H1 (cell line): ENCODE results near the gene HLX. TPM values are rescaled to one million over a fixed set of nuclear protein-coding genes. Genes with fewer than 3 reads are reported as not detected.

Source experiments
- polyA plus RNA-seq, 7 experiments: library from polyadenylated mRNA; depleted of rRNA in 3 of 7; stranded (reverse) in 5 of 7; unstranded in 2 of 7; fragments of >200 nt in 5 of 7; fragments of 200-250 nt in 2 of 7; gene quantifications; 1 replicate in 5 of 7; 2 replicates in 1 of 7; 4 replicates in 1 of 7; pipeline versions ENCODE4 v1.2.1 to v1.2.3, GENCODE V29; 2011 to 2013; ENCODE audit warnings: missing spikeins in 2 of 7, mixed read lengths in 2 of 7
- total RNA-seq: library from RNA; stranded (reverse); fragmentation: NEBNext Ultra II Directional; extraction: Animal tissue kit (Norgen Biotek cat#: 25700); gene quantifications from 2 replicates; pipeline ENCODE4 v1.2.1, GENCODE V29; 2021
- TF ChIP-seq, protein P1 (sequence below), 3 experiments: IDR thresholded peaks; 1 replicate in 2 of 3; 2 replicates in 1 of 3; pipeline versions ENCODE4 v1.5.1 to v1.6.1; 2011; ENCODE audit warnings: low read length in 3 of 3, mild to moderate bottlenecking in 3 of 3, inconsistent platforms in 2 of 3, low read depth in 1 of 3, moderate library complexity in 1 of 3; ENCODE audit not compliant: insufficient read depth in 1 of 3; ENCODE audit errors: control extremely low read depth in 1 of 3

The HLX gene
- total and polyA plus RNA-seq, 2 of the 8 experiments (the other 6 are each of a cell fraction or from before 2014, with no cell fraction given), result 0.11 to 0.30 TPM

DNA sequence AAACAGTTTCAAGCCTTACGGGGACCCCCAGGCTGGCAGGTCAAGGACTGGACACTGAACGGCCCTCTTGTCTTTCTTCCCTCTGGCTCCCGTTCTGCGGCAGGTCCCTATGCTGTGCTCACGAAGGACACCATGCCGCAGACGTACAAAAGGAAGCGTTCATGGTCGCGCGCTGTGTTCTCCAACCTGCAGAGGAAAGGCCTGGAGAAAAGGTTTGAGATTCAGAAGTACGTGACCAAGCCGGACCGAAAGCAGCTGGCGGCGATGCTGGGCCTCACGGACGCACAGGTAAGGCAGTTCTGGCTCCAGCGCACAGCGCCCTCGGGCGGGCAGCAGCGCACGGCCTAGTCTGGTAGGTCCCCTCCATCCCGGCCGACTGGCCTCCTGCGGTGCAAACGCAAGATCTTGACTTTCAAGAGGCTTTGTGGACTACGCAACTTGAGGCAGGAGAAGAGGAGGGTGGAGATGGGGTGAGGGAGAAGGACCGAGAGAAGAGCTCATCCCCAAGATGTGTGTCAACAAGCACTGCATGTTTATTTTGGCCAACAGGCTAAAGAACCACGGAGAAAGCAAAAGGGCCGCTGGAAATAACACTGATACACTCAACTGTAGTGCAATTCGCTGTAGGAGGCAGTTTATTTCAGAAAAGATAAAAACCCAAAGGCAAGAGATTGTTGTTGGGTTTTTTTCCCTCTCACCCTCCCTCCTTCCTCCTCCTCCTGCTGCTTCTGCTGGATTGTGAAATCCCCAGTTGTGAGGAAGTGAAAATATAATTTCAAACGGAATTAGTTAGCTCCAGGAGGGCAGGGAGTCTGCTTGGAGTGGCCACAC lies 3.0 kb downstream of the HLX start (continued):
- TF ChIP-seq, protein P1, sequence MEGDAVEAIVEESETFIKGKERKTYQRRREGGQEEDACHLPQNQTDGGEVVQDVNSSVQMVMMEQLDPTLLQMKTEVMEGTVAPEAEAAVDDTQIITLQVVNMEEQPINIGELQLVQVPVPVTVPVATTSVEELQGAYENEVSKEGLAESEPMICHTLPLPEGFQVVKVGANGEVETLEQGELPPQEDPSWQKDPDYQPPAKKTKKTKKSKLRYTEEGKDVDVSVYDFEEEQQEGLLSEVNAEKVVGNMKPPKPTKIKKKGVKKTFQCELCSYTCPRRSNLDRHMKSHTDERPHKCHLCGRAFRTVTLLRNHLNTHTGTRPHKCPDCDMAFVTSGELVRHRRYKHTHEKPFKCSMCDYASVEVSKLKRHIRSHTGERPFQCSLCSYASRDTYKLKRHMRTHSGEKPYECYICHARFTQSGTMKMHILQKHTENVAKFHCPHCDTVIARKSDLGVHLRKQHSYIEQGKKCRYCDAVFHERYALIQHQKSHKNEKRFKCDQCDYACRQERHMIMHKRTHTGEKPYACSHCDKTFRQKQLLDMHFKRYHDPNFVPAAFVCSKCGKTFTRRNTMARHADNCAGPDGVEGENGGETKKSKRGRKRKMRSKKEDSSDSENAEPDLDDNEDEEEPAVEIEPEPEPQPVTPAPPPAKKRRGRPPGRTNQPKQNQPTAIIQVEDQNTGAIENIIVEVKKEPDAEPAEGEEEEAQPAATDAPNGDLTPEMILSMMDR (IDR thresholded peaks at IDR 0.05; ENCODE audit: control extremely low read depth in 1 of 3, insufficient read depth in 1 of 3, low read depth in 1 of 3, low read length in 3 of 3), result peak; percentile 66 to 96 (median 90)
